HG03521 (cell line): Measurements from ENCODE around the gene ACP6.
"Not testable (repeated sequence)": the region's sequence is repeated elsewhere in the genome, so short reads cannot be mapped to it uniquely, and the experiment has no call there.

ENCODE experiments used
- ATAC-seq: cut with Tn5 transposase; IDR thresholded peaks from one replicate; pipeline ENCODE4 v1.9.1; 2021; ENCODE audit warnings: mild to moderate bottlenecking, moderate library complexity; ENCODE audit not compliant: unreplicated experiment

The ACP6 gene

GRCh38 chr1:147670319-147671001 lies at the start of gene ACP6:
Gene ACP6, minus strand, starts transcription at chr1:147670524. Its CDS starts 476 bp downstream, at chr1:147670048.
- peak; percentile 86 for ATAC-seq

GRCh38 chr1:147719711-147720225 lies 49.4 kb upstream of the ACP6 start:
- ATAC-seq: no peak

DNA sequence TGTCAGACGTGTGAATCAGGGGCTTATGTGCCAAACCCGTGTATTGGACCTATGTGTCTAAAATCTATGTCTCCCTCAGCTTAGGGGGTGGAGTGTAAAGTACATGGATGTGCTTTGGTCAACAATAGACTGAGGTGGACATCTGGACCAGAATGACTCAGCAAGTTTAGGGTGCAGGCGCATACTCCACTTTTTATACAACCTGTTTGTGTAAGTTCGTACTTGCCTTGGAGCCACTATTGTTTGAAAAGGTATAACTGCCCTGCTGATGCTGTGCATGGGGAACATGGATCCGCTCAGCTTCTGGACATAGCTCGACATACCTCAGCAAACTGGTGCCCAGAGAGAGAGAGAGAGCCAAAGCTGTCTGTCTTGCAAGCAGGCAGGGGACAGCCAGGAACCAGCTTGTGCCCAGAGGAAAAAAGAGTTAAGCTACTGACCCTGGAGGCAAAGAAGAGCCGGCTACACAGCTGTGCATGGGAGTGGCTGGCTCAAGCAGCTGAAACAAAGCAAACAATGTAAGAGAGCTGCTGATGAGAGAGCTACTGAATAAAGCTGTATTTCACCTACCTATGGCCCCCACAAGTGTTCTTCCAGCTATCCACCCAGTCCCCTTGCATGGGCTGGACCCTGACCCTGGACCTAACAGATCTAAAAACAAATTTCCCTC lies 48.8 kb upstream of the ACP6 start:
- ATAC-seq: no peak

GRCh38 chr1:147717706-147718097 lies 47.4 kb upstream of the ACP6 start:
- ATAC-seq: no peak

GRCh38 chr1:147717051-147717705 lies 46.9 kb upstream of the ACP6 start:
- ATAC-seq: no peak

DNA sequence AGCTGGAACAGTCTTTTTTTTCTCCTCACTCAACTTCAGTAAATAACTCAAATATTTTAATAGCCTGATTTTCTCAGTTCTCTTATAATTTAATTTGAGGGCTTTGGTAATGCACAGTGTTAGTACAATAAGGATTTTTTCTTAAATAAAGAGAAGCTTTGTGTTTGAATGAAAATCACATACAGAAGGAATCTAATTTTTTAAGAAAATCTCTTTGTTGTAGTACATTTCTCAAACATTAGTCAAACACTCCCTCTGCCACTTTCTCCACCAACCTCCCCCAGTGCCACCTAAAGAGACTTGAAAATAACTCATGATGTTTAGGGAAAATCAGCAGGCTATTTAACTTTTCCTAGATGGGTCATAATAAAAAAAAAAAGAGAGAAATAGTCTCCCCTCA lies 42.3 kb upstream of the ACP6 start:
- no peak for ATAC-seq

- ATAC-seq: no peak
Measured at GRCh38 chr1:147700042-147701006, 30.0 kb upstream of the ACP6 start.

DNA sequence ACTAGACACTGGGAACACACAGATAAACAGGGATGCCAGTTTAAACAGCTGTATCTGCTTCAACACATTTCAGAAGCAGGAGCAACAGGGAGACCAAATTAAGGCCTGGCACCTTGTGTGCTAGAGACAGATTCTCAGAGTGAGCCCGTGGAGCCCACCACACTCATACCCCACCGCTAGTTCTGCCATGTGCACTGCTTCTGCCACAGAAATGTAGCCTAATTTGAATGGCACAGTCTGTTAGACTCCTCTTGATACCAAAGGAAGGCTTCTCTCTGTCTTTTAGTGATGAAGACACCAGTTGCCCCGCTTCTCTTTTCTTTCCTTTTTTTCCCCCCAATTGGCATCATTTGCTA lies 29.3 kb upstream of the ACP6 start:
- ATAC-seq: no peak

DNA sequence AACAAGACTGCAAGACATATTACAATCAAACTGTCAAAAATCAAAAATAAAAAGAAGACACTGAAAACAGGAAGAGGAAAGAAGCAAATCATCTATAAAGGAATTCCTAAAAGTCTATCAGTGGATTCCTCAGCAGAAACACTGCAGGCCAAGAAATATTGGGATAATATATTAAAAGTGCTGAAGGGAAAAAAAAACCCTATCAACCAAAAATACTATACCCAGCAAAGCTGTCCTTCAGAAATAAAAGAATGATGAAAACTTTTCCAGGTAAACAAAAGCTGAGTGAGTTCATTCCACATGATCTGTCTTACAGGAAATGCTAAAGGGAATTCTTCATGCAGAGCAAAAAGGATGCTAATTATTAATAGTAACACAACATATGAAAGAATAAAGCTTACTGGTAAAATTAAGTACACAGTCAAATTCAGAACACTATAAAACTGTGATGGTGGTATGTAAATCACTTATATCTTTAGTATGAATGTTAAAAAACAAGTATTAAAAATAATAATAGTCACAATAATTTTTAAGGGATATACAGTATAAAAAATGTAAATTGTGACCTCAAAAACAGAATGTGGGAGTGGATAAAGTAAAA lies 12.9 kb upstream of the ACP6 start:
- ATAC-seq: no peak

DNA sequence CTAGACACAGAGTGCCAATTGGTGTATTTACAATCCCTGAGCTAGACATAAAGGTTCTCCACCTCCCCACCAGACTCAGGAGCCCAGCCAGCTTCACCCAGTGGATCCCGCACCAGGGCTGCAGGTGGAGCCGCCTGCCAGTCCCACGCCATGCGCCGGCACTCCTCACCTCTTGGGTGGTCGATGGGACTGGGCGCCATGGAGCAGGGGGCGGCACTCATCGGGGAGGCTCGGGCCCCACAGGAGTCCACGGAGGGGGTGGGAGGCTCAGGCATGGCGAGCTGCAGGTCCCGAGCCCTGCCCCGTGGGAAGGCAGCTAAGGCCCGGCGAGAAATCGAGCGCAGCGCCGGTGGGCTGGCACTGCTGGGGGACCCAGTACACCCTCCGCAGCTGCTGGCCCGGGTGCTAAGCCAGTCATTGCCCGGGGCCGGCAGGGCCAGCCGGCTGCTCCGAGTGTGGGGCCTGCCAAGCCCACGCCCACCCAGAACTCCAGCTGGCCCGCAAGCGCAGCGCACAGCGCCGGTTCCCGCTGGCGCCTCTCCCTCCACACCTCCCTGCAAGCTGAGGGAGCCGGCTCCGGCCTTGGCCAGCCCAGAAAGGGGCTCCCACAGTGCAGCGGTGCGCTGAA lies 10.4 kb upstream of the ACP6 start:
- not testable (repeated sequence) for ATAC-seq

DNA sequence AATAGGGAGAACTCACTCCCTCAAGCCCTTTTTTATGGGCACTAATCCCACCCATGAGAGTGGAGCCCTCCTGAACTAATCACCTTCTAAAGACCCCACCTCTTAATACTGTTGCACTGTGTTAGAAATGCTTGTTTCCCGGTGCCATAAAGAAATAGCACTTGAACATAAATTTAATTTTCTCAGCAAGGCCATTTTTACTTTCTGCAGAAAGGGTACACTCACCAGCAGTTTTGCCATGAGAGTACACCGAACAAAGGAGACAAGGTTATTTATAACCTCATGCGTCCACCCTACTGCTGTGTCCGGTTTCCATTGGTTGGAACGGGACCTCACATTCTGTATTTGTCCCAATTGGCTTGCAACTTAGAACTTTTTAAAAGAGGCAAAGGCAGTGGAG lies 7.4 kb upstream of the ACP6 start:
- ATAC-seq: not testable (repeated sequence)

DNA sequence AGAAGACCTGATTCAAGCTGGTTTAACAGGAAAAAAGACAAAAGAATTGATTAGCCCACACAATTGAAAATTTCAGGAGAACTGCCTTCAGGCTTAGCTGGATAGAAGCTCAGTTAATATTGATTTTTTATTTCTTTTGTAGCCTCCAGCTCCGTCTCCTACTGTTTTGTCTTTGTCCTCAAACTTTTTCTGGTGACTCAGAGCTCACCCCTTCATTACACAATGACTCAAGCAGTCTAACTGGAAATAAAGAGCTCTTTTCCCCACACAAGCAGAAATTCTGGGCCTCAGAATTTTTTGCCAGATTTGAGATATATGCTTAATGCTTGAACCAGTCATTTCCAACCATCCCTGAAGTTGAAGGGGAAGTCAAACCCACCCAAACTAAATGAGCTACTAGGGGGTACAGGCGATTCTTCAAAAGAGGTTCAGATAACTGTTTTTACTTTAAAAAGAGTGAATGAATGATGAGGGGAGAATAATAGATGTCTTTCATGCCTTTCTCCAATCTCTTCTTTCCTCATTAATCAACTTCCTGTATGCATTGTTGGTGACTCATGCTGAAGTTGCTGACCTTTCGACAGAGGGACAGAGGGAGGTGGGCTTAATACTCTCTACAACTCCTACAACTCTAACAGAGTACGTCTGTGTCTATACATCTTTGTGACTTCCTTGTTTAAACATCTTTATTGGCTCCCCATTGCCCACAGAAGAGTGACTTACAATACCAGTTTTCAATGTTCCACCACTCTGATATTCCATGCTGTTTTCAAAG lies 6.2 kb upstream of the ACP6 start:
- no peak for ATAC-seq

DNA sequence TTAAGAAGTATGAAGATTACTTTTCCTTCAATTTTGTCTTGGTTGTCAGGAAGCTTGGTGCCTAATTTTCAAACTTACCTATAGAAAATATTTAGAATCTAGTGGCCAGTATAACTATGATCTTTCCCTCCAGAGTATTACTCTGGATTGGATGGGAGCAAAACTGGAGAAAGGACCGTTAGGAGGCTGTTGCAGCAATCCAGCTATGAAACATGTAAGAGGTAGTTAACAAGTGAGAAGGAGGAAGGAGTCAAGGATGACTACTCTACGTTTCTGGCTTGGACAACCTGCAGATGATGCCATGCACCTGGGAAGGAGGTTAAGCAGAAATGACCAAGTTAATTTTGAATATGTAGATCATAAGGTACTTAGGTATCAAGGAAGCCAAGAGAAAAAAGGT lies 3.5 kb upstream of the ACP6 start:
- no peak for ATAC-seq

- ATAC-seq: no peak
Measured at GRCh38 chr1:147673406-147673805, 3.1 kb upstream of the ACP6 start.

- ATAC-seq: peak; percentile 29
Measured at GRCh38 chr1:147669469-147670318, 630 bp downstream of the ACP6 start.

- no peak for ATAC-seq
Measured at GRCh38 chr1:147665521-147665920, 4.8 kb downstream of the ACP6 start.

- no peak for ATAC-seq
Measured at GRCh38 chr1:147664206-147664605, 6.1 kb downstream of the ACP6 start.

DNA sequence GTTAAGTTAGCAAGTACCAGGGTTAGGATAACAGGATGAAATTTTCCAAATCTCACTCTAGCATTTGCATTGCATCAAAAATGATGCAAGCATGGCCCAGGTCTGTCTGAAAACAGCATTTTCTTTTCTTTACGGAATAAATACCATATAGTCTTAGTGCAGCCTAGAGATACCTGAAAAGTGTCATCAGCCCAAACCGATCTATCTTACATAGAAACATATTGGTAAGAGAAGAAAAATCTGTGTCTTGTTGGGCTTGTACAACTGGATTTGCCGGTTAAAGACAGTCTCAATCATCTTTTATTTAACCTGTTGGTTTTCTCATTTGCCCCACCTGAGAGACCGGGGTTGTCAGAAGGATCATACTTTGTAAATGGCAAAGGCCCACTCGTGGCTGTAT lies 15.8 kb downstream of the ACP6 start:
- no peak for ATAC-seq
